MM.1S (cell line): ENCODE data around the gene STRN3.

Experiments used
- EZH2 ChIP-seq: fragments of 300-600 bp; sonication (generic); optimal IDR thresholded peaks from 2 replicates; pipeline ENCODE3; 2017; ENCODE audit warnings: low read depth, mild to moderate bottlenecking, antibody characterized with exemption, low read length, mixed read lengths
- TF ChIP-seq, protein P1 (sequence below): fragments of 300-600 bp; sonication (generic); IDR thresholded peaks from 2 replicates; pipeline ENCODE4 v1.5.1; 2016; ENCODE audit warnings: antibody characterized with exemption, low read length, mixed read lengths

GRCh38 chr14:30983858-30984257 lies 42.3 kb downstream of the STRN3 start:
- no peak for TF ChIP-seq EZH2
- TF ChIP-seq, protein P1, sequence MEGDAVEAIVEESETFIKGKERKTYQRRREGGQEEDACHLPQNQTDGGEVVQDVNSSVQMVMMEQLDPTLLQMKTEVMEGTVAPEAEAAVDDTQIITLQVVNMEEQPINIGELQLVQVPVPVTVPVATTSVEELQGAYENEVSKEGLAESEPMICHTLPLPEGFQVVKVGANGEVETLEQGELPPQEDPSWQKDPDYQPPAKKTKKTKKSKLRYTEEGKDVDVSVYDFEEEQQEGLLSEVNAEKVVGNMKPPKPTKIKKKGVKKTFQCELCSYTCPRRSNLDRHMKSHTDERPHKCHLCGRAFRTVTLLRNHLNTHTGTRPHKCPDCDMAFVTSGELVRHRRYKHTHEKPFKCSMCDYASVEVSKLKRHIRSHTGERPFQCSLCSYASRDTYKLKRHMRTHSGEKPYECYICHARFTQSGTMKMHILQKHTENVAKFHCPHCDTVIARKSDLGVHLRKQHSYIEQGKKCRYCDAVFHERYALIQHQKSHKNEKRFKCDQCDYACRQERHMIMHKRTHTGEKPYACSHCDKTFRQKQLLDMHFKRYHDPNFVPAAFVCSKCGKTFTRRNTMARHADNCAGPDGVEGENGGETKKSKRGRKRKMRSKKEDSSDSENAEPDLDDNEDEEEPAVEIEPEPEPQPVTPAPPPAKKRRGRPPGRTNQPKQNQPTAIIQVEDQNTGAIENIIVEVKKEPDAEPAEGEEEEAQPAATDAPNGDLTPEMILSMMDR: no peak
